ENCODE measurements around the gene TSEN34. TPM values are rescaled to one million over a fixed set of nuclear protein-coding genes. Genes with fewer than 3 reads are reported as not detected.
A peak's percentile ranks its signal among the peaks of the same experiment; 100 is the strongest.

Gene TSEN34
- total RNA-seq, 1 donor from 2014 or later: 43.9 TPM

DNA sequence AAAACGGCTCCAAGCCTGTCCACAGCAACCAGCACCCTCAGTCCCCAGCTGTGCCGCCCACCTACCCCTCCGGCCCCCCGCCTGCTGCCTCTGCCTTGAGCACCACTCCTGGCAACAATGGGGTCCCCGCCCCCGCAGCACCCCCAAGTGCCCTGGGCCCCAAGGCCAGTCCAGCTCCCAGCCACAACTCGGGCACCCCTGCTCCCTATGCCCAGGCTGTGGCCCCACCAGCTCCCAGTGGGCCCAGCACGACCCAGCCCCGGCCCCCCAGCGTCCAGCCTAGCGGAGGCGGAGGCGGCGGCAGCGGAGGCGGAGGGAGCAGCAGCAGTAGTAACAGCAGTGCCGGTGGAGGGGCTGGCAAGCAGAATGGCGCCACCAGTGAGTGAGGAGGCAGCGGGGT, 43.0 kb upstream of the TSEN34 start:
- H3K27ac Mint-ChIP-seq: no peak overlapping the region
- H3K27me3 Mint-ChIP-seq (ENCODE audit: low read depth): no peaks in the 10 kb centered on the region
- no peak overlapping the region for H3K4me3 Mint-ChIP-seq
- no peak for DNase-seq (ENCODE audit: low spot score in 2 of 2, unreplicated experiment in 2 of 2)
- no peaks in the 10 kb centered on the region for H3K9me3 Mint-ChIP-seq
- TF ChIP-seq, protein P1, sequence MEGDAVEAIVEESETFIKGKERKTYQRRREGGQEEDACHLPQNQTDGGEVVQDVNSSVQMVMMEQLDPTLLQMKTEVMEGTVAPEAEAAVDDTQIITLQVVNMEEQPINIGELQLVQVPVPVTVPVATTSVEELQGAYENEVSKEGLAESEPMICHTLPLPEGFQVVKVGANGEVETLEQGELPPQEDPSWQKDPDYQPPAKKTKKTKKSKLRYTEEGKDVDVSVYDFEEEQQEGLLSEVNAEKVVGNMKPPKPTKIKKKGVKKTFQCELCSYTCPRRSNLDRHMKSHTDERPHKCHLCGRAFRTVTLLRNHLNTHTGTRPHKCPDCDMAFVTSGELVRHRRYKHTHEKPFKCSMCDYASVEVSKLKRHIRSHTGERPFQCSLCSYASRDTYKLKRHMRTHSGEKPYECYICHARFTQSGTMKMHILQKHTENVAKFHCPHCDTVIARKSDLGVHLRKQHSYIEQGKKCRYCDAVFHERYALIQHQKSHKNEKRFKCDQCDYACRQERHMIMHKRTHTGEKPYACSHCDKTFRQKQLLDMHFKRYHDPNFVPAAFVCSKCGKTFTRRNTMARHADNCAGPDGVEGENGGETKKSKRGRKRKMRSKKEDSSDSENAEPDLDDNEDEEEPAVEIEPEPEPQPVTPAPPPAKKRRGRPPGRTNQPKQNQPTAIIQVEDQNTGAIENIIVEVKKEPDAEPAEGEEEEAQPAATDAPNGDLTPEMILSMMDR (IDR thresholded peaks at IDR 0.05; ENCODE audit: unreplicated experiment): no peak
- peaks cover 53% of the 10 kb centered on the region for H3K36me3 Mint-ChIP-seq
- H3K4me1 Mint-ChIP-seq: no peaks in the 10 kb centered on the region

DNA sequence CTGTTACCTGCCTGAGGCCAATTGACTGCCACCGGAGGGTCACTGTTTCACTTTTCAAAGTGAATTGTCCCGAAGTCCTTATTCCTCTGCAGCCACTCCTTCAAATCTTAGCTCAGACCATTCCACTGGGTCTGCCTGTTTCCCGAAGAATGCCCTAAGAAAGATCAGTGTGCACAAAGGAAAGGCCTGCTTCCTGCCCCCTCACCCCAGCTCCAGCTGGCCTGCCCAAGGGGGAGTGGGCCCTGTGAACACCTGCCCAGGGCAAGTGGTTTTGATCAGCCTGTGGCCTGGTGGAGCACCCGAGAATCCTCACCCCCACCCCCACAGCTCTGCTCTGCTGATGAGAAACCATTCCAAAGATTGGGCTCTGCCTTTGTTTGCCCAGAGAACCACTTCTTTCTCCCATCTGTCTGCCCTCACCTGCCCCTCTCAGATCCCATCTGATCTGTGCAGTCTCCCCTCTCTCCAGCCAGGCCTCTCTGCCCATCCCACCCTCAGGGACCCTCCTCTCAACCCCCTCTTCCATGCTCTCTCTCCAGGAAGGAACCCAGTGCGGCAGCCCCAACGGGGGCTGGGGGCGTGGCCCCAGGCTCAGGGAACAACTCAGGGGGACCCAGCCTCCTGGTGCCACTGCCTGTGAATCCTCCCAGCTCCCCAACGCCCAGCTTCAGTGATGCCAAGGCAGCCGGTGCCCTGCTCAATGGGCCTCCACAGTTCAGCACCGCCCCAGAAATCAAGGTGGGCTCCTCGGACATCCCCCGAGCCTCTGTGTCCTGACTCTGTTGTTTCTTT, 41.9 kb upstream of the TSEN34 start:
- no peak for DNase-seq (ENCODE audit: low spot score in 2 of 2, unreplicated experiment in 2 of 2)
- H3K9me3 Mint-ChIP-seq: no peaks in the 10 kb centered on the region
- TF ChIP-seq, protein P1 (IDR thresholded peaks at IDR 0.05; ENCODE audit: unreplicated experiment): no peak
- H3K4me3 Mint-ChIP-seq: no peak overlapping the region
- H3K4me1 Mint-ChIP-seq: no peaks in the 10 kb centered on the region
- H3K27me3 Mint-ChIP-seq (ENCODE audit: low read depth): no peaks in the 10 kb centered on the region
- H3K36me3 Mint-ChIP-seq: peaks cover 48% of the 10 kb centered on the region
- no peak overlapping the region for H3K27ac Mint-ChIP-seq

DNA sequence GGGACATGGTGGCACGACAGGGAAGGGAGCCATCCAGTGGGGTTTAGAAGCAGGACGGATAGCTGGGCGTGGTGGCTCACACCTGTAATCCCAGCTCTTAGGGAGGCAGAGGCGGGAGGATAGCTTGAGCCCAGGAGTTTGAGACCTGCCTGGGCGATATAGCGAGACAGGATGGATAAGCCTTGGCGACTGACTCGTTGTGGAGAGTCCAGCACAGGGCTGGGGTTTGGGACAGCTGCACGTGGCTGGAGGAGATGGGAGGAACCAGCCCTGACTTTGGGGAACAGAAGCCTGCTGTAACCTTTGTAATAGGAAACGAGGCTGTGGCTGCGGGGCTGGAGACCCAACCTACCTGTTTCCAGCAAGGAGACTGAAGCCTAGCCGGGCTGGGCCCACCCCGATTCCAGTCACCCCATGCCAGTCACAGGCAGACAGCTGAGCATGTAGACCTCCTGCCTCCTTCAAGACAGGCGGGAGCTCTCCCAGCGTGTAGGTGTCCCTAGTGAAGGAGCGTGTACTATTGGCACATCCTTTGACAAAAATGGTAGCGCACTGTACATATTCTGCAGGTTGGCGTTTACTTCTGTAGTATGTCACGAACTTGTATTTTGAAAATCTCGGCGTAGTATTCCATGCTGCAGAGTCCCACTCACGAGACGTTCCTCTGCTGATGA, 39.6 kb upstream of the TSEN34 start:
- Mint-ChIP-seq H3K4me3 (no peak overlapping the region), H3K27ac (no peak overlapping the region), H3K4me1 (no peaks in the 10 kb centered on the region), H3K27me3 (ENCODE audit: low read depth) (no peaks in the 10 kb centered on the region), H3K9me3 (no peaks in the 10 kb centered on the region), H3K36me3 (peaks cover 42% of the 10 kb centered on the region)
- TF ChIP-seq, protein P1 (IDR thresholded peaks at IDR 0.05; ENCODE audit: unreplicated experiment): no peak
- DNase-seq (ENCODE audit: low spot score in 2 of 2, unreplicated experiment in 2 of 2): no peak

DNA sequence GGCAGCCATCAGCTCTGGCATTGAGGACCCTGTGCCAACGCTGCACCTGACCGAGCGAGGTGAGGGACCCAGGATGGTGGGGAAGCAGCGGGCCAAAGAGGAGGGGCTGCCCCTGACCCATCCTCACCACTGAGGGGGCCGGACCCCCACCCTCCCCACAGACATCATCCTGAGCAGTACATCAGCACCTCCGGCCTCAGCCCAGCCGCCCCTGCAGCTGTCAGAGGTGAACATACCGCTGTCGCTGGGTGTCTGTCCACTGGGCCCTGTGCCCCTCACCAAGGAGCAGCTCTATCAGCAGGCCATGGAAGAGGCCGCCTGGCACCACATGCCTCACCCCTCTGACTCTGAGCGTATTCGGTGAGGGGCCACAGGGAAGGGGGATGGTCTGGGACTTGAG, 38.8 kb upstream of the TSEN34 start:
- H3K9me3 Mint-ChIP-seq: no peaks in the 10 kb centered on the region
- no peak overlapping the region for H3K27ac Mint-ChIP-seq
- H3K4me3 Mint-ChIP-seq: no peak overlapping the region
- peaks cover 39% of the 10 kb centered on the region for H3K36me3 Mint-ChIP-seq
- H3K4me1 Mint-ChIP-seq: no peaks in the 10 kb centered on the region
- no peak for DNase-seq (ENCODE audit: low spot score in 2 of 2, unreplicated experiment in 2 of 2)
- TF ChIP-seq, protein P1 (IDR thresholded peaks at IDR 0.05; ENCODE audit: unreplicated experiment): no peak
- H3K27me3 Mint-ChIP-seq (ENCODE audit: low read depth): no peaks in the 10 kb centered on the region

DNA sequence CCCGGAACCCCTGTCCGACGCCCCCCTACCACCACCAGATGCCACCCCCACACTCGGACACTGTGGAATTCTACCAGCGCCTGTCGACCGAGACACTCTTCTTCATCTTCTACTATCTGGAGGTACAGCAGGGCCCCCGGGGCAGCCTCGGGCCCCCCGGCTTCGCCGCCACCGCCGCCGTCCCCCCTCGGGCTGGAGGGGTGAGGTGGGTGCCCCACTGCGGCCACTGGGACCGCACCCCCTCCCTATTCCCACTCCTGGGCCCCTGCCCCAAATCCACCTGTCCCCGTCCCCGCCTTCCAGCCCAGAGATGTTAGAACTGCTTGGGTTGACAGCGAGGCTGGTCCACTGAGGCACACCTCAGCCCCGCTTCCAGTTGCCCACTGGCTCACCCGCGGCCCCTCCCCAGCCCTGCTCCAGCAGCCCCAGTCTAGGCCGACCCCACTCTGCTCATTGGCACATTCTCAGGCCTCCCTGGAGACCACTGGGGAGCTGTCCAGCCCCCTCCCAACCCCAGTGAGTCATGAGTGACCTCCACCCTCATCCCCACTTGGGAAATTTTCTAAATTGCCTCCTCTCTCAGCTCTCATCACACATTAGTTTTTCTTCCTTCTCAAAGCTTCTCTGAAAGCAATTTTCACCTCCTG, 38.1 kb upstream of the TSEN34 start:
- H3K36me3 Mint-ChIP-seq: peaks cover 36% of the 10 kb centered on the region
- no peak for DNase-seq (ENCODE audit: low spot score in 2 of 2, unreplicated experiment in 2 of 2)

More for the DNA sequence above, 38.1 kb upstream of the TSEN34 start:
- H3K9me3 Mint-ChIP-seq: no peaks in the 10 kb centered on the region
- H3K4me3 Mint-ChIP-seq: no peak overlapping the region
- H3K4me1 Mint-ChIP-seq: no peaks in the 10 kb centered on the region
- no peaks in the 10 kb centered on the region for H3K27me3 Mint-ChIP-seq (ENCODE audit: low read depth)
- TF ChIP-seq, protein P1 (IDR thresholded peaks at IDR 0.05; ENCODE audit: unreplicated experiment): no peak
- H3K27ac Mint-ChIP-seq: peak overlapping the region; percentile 67

Data from mesothelial cell of epicardium (in vitro differentiated cells).